Subcutaneous adipose tissue (tissue), 4 donors: ENCODE results near the gene CYP2J2. TPM values are rescaled to one million over a fixed set of nuclear protein-coding genes. Genes with fewer than 3 reads are reported as not detected.

ENCODE experiments used
- total RNA-seq, 4 donors: library from RNA; depleted of rRNA; stranded (reverse); fragments of >200 nt; gene quantifications; one replicate each; pipeline ENCODE4 v1.1.0, GENCODE V29; 2016
- TF ChIP-seq, protein P1 (sequence below): fragments of 450-650 bp; IDR thresholded peaks from one replicate; pipeline ENCODE4 v1.5.1; 2016; ENCODE audit warnings: low read depth, mild to moderate bottlenecking, control low read depth, antibody characterized with exemption, moderate library complexity

CYP2J2 gene
- total RNA-seq, 4 donors from 2014 or later = 0.33 TPM; not detected in 3

DNA sequence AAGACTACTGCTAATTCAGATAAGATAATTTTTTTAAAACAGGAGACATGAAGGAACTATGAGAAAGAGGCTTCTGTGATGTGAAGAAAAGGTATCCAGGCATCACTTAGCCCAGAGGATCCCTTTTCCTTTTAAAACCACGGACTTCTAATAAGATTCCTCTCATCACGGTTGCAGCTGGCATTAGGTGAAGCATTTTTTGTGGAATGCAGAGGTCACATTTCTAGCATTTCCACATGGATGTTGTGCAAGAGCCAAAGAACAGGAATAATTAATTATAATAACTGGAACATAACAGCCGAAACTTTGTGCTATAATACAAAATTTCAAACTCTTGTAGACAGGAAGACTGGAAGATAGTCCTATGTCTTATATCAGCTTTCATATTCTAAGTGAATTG is 27.6 kb downstream of the CYP2J2 start:
- TF ChIP-seq, protein P1, sequence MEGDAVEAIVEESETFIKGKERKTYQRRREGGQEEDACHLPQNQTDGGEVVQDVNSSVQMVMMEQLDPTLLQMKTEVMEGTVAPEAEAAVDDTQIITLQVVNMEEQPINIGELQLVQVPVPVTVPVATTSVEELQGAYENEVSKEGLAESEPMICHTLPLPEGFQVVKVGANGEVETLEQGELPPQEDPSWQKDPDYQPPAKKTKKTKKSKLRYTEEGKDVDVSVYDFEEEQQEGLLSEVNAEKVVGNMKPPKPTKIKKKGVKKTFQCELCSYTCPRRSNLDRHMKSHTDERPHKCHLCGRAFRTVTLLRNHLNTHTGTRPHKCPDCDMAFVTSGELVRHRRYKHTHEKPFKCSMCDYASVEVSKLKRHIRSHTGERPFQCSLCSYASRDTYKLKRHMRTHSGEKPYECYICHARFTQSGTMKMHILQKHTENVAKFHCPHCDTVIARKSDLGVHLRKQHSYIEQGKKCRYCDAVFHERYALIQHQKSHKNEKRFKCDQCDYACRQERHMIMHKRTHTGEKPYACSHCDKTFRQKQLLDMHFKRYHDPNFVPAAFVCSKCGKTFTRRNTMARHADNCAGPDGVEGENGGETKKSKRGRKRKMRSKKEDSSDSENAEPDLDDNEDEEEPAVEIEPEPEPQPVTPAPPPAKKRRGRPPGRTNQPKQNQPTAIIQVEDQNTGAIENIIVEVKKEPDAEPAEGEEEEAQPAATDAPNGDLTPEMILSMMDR = no peak

DNA sequence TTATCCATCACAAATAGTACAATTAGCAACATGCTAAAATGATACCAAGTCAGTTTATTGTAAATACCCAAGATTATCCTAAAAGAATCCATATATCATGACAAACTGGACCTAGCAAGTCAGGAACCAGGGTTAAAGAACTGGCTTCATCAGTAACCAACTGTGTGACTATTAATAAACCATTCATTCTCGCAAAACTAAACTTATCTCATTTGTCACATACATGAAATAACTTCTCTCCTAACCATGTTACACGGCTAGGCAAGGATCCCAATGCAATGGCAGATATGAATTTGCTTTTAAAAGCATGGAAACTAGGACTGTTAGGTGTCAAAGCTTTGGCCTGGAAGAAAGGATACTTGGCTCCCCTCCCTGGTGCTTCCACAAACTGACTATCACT is 29.4 kb downstream of the CYP2J2 start:
- TF ChIP-seq, protein P1 = no peak

GRCh38 chr1:59892841-59893811 is 33.4 kb downstream of the CYP2J2 start:
- TF ChIP-seq, protein P1 = no peak

DNA sequence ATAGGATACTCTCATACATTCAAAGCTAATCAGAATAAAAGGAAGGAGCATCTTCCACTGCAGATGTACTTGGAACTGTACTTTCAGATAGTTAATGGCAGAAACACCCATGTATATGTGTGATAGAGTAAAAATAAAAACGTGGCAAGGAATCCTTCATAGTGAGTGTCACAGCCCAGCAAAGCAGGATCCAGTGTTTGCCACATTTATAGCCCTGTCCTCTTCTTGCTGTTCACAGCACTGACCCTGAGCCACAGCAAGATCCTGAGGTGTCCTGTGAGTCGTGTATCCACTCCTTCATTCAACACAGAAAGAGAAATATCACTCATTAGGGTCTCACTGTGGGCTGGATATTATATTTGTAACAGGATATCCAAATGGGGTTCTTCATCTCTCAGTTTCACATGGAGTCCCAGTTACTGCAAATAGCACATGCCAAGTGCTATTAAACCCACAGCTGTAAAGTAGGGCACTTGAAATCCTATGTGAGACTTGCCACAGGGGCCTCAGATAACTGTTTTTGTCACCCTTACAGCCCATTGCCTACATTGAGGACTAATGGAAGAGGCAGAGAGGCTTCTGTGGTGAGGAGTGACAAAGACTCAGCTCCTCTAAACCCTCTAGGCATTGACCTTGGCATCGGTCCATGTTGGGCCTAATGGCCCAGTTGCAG is 41.3 kb downstream of the CYP2J2 start:
- TF ChIP-seq, protein P1 = no peak

DNA sequence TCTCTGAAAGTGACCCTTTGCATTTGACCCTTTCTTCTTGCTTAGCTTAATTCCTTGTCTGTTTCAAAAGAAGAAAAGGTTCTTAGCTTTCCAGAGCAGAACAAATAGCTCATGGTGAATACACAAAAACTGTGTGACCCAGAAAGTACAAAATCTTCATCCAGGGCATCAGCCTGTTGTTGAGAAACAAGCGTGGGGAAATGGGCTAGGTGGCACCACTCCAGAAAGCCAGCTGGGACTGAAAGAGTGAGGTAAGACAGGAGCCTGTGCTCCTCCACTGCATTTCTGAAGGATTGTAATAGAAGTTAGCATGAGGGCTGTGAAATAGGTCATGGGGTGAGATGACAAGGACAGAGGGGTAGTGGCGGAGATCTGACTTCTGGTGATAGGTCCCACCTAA is 45.8 kb downstream of the CYP2J2 start:
- TF ChIP-seq, protein P1 = no peak

DNA sequence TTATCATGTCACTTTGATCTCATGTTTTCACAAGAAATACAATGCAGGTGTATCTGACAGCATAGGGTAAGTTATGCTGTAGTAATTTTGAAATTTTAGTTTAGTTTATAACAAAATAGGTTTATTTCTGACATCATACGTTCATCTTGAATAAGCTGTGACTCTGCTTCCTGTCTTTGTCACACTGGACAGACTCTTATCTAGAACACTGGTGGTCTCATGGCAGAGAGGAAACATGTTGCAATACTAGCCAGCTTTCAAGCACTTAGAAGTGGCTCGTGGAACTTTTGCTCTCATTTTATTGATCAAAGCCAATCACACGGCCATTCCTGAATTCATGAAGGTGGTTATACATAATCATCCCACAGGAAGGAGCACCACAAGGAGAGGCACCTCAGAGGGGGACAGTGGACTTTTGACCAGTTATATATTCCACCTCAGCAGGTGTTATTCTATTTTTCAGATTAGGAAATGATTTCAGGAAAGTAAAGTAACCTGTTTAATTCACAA is 46.5 kb downstream of the CYP2J2 start:
- TF ChIP-seq, protein P1 = no peak

DNA sequence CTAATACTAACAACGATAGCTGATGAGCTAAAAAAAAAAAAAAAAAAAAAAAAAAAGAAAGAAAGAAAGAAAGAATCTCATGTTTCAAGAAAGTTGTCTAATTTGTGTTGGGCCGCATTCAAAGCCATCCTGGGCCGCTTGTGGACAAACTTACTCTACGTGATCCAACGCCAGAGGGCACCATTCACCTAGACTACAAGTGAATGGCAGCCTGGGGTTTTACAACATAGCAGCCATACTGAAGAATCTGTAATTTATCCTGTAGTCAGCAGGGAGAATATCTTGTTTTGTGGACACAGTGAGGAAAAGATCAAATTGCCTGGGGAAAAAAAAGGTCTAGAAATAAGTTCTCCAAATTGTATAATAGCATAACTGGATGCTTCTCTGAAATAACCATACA is 47.0 kb downstream of the CYP2J2 start:
- TF ChIP-seq, protein P1 = no peak
